Stimulated activated CD8-positive, alpha-beta memory T cell treated with anti-CD3 and anti-CD28 coated beads, Interleukin-4, amount 100 ng/mL, for 1 hour (primary cell): ENCODE measurements around the gene SYNGR3.
"Not testable (repeated sequence)": the region's sequence is repeated elsewhere in the genome, so short reads cannot be mapped to it uniquely, and the experiment has no call there.

ENCODE experiments used
- DNase-seq, 2 donors: peaks; one replicate each; pipeline ENCODE4 v3.0.0-alpha.2; 2020; ENCODE audit warnings: low read depth in 2 of 2, low spot score in 1 of 2

Gene SYNGR3

GRCh38 chr16:2027024-2028010 lies 37.5 kb downstream of the SYNGR3 start:
- no peak for DNase-seq

GRCh38 chr16:2028146-2028545 lies 38.4 kb downstream of the SYNGR3 start:
- DNase-seq, result no peak

- DNase-seq, result no peak
Measured at GRCh38 chr16:2028620-2029220, 39.0 kb downstream of the SYNGR3 start.

- no peak for DNase-seq
Measured at GRCh38 chr16:2029350-2029749, 39.6 kb downstream of the SYNGR3 start.

- DNase-seq, result no peak
Measured at GRCh38 chr16:2030036-2030435, 40.3 kb downstream of the SYNGR3 start.

GRCh38 chr16:2031081-2031577 lies 41.4 kb downstream of the SYNGR3 start:
- no peak for DNase-seq

- DNase-seq, result no peak
Measured at GRCh38 chr16:2032285-2033056, 42.7 kb downstream of the SYNGR3 start.

DNA sequence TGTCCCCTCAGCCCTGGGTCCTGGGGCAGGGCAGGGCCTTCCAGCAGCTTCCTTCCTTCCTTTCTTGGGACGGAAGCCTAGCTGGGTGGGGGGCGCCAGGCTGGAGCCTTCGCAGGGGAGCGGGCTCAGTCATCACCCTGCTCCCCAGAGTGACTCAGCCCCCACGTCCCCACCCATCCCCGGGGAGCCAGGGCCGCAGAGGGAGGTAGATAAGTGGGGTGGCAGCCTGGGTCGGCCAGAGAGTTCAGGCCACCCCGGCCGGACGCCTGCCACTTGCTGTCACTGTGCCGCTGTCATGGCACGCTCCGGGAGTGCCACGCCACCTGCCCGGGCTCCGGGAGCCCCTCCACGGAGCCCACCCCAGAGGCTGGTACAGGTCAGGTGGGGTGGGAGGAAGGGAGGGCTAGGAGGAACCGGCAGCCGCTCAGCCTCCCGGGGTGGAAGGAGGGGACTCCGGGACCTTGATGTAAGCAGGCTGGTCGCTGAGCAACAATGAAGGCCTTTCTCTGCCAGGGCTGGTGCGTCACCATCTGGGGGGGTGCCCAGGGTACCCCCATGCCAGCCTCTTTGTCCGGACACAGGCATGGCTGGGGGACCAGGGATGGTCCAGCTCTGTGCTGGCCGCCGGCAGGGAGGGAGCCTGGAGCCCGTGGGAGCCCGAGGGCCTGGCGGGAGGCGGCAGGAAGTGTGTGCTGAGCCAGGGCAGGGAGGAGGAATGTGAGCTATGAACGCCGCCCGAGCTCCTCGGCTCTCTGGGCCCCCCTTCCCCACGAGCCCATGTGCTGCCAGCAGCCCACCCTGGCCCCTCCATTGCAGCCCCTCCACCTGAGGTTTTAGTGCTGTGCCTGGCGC lies 43.5 kb downstream of the SYNGR3 start:
- no peak for DNase-seq

DNA sequence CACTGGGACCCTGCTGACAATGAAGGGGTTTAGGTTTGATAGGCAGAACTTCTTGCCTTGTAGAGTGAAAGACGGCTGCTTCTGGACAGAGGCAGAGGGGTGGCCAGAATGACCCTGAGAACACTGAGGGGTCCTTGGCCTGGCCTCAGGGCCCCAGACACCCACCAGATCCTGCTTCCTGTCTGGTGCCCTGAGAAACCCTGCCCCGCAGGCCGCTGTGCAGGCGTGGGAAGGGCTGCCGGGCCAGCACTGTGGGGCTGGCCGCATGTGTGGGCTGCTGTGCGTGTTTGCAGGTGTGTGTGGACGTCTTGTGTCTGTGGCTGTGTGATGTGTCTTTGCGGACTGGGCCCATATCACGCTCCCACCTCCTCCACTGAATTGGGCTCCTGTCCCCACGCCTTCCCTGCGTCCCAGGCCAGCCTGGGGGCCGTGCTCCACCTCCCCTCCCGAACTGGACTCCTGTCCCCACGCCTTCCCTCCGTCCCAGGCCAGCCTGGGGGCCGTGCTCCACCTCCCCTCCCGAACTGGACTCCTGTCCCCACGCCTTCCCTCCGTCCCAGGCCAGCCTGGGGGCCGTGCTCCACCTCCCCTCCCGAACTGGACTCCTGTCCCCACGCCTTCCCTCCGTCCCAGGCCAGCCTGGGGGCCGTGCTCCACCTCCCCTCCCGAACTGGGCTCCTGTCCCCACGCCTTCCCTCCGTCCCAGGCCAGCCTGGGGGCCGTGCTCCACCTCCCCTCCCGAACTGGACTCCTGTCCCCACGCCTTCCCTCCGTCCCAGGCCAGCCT lies 44.3 kb downstream of the SYNGR3 start:
- not testable (repeated sequence) for DNase-seq

DNA sequence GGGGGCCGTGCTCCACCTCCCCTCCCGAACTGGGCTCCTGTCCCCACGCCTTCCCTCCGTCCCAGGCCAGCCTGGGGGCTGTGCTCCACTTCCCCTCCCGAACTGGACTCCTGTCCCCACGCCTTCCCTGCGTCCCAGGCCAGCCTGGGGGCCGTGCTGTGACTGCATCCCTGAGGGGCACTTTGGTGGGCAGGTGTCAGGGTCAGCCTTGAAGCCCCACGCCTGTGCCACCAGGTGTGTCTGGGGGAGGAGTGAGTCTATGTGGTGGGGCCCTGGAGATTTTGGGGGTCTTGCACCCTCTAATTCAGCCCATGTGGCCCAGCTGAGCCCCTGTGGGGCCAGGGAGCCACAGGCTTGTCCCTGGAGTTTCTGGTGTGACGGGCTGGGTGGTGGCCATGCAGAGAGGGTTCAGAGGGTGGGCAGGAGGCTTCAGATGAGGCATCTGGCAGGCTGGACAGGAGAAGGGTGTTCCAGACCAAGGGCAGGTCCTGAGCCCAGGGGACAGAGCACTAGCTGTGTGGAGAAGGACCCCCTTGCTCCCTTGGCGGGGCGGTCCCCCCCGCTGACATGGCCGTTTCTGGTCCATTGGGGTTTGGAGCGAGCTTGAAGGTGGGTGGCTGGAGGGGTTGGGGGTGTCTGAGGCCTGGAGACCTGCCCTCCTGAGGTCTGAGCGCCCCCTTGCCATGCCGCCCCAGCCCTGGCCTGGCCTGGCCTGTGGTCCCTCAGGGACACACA lies 45.1 kb downstream of the SYNGR3 start:
- DNase-seq, result no peak

GRCh38 chr16:2035431-2036199 lies 45.8 kb downstream of the SYNGR3 start:
- no peak for DNase-seq

GRCh38 chr16:2036200-2036966 lies 46.6 kb downstream of the SYNGR3 start:
- DNase-seq, result no peak

DNA sequence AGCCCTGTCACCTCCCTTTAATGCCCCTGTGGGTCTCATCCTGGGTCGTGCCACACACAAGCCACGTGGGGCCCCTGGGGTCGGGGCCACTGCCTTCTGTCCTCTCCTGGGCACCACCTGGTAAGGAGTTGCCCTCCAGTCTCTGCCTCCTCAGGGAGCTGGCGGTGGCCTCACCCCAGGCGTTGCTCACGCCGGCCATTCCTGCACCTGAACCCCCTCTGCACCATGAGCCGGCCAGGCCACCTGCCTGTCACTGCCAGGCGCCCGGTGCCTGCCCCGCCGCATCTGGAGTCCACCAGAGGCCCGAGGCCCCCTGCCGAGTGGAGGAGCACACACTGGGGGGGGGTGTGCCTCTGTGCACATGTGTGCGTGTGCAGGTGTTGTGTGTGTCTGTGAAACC lies 47.3 kb downstream of the SYNGR3 start:
- DNase-seq, result no peak

DNA sequence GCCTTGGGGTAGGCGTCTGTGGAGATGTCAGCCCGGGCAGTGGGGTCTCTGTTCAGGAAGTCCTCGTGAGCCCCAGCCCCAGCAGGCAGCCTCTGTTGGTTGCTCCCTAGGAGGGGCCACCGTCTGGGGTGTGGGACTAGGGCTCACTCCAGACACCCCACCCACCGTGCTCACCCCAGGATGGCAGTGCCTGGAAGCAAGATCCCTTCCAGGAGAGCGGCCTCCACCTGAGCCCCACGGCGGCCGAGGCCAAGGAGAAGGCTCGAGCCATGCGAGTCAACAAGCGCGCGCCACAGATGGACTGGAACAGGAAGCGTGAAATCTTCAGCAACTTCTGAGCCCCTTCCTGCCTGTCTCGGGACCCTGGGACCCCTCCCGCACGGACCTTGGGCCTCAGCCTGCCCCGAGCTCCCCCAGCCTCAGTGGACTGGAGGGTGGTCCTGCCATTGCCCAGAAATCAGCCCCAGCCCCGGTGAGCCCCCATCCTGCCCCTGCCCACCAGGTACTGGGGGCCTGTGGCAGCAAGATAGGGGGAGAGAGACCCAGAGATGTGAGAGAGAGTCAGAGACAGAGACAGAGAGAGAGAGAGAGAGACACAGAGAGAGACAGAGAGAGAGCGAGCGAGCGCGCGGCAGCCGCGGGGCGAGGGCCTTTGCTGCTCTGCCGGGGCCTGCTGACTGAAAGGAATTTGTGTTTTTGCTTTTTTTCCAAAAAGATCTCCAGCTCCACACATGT lies 48.0 kb downstream of the SYNGR3 start:
- DNase-seq, result no peak

- DNase-seq, result no peak
Measured at GRCh38 chr16:2038382-2039231, 48.8 kb downstream of the SYNGR3 start.
